ENCODE data around the gene OTOG.

The OTOG gene

GRCh38 chr11:17526931-17527627 lies 20.0 kb upstream of the OTOG start:
- no peak for DNase-seq
- no peak overlapping the region for H3K4me3 Mint-ChIP-seq
- no peak overlapping the region for H3K27ac Mint-ChIP-seq
- peaks cover 66% of the 10 kb centered on the region for H3K4me1 Mint-ChIP-seq
- H3K27me3 Mint-ChIP-seq (ENCODE audit: low read depth, poor library complexity) = peaks cover 18% of the 10 kb centered on the region
- H3K36me3 Mint-ChIP-seq (ENCODE audit: low read depth) = no peaks in the 10 kb centered on the region
- TF ChIP-seq, protein P1, sequence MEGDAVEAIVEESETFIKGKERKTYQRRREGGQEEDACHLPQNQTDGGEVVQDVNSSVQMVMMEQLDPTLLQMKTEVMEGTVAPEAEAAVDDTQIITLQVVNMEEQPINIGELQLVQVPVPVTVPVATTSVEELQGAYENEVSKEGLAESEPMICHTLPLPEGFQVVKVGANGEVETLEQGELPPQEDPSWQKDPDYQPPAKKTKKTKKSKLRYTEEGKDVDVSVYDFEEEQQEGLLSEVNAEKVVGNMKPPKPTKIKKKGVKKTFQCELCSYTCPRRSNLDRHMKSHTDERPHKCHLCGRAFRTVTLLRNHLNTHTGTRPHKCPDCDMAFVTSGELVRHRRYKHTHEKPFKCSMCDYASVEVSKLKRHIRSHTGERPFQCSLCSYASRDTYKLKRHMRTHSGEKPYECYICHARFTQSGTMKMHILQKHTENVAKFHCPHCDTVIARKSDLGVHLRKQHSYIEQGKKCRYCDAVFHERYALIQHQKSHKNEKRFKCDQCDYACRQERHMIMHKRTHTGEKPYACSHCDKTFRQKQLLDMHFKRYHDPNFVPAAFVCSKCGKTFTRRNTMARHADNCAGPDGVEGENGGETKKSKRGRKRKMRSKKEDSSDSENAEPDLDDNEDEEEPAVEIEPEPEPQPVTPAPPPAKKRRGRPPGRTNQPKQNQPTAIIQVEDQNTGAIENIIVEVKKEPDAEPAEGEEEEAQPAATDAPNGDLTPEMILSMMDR (IDR thresholded peaks at IDR 0.05) = no peak
- no peaks in the 10 kb centered on the region for H3K9me3 Mint-ChIP-seq

DNA sequence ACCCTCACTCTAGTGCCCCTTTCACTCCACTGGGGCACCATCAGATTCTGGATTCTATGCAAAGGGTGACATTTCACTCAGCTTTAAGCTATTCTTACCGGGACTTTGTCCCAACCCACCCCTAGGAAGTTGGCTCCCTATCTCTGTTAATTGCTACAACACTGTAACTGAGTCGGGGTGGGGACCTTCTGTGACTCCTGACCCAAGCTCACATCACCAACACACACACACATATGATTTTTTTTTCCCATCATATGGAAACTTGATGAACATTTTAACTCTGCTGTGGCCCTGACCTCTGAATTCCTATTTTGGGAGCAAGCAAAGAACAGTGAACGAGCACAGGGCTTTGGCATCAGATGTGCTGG lies 19.4 kb upstream of the OTOG start:
- Mint-ChIP-seq H3K36me3 (ENCODE audit: low read depth) (no peaks in the 10 kb centered on the region), H3K4me1 (peaks cover 66% of the 10 kb centered on the region), H3K27ac (no peak overlapping the region), H3K9me3 (no peaks in the 10 kb centered on the region), H3K27me3 (ENCODE audit: low read depth, poor library complexity) (peaks cover 18% of the 10 kb centered on the region), H3K4me3 (no peak overlapping the region)
- DNase-seq = no peak
- TF ChIP-seq, protein P1 (IDR thresholded peaks at IDR 0.05) = no peak

- Mint-ChIP-seq H3K9me3 (no peaks in the 10 kb centered on the region), H3K27ac (no peak overlapping the region), H3K27me3 (ENCODE audit: low read depth, poor library complexity) (peaks cover 18% of the 10 kb centered on the region), H3K4me3 (no peak overlapping the region), H3K4me1 (peaks cover 64% of the 10 kb centered on the region), H3K36me3 (ENCODE audit: low read depth) (no peaks in the 10 kb centered on the region)
- TF ChIP-seq, protein P1 (IDR thresholded peaks at IDR 0.05) = peak; percentile 73
- DNase-seq = peak; percentile 78
Observed at GRCh38 chr11:17528181-17528691, 18.8 kb upstream of the OTOG start.

DNA sequence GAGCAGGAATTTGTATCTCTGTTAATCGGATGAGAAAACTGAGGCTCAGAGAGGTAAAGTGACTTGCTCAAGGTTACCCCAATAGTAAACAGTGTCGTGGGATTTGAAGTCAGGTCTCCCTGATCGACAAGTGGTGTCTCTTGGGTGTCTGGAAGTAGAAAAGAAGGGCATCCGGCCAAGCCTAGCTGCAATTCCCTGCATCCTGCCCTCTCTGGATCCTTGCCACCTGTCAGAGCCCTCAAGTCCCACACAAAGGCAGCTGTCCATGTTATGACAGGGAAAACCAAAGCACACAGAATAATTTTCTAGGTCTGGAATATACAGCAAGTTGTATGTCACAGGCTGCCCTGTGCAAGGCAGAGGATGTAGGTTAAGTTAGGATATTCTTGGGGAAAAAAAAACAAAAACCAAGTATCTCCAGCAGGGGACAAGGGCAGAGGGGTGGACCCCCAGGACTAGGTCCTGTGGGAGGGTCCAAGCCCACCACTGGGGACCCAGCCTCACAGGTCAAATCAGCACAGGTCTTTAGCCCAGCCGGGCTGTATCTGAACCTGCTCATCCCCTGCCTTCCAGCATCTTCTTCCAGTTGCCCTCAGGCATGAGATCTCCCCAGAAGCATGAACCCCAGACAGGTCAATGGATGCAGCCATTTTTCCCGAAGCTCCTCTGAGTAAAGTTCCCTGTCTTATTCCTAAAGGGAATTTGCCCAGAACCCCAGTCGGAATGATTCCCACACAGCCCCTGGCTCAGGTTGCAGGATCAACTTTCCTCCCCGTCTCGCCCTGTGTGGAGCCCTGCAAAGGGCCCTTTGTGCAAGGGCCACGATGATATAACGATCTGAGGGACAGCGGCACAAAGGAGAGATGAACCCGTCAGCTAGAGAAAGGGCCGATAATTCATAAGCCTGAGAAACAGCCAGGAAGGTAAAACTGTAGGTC lies 17.9 kb upstream of the OTOG start:
- H3K27ac Mint-ChIP-seq = peak overlapping the region; percentile 74
- peaks cover 67% of the 10 kb centered on the region for H3K4me1 Mint-ChIP-seq
- no peaks in the 10 kb centered on the region for H3K36me3 Mint-ChIP-seq (ENCODE audit: low read depth)
- peaks cover 20% of the 10 kb centered on the region for H3K27me3 Mint-ChIP-seq (ENCODE audit: low read depth, poor library complexity)
- TF ChIP-seq, protein P1 (IDR thresholded peaks at IDR 0.05) = no peak
- no peaks in the 10 kb centered on the region for H3K9me3 Mint-ChIP-seq
- no peak for DNase-seq
- H3K4me3 Mint-ChIP-seq = no peak overlapping the region

- Mint-ChIP-seq H3K4me1 (peaks cover 67% of the 10 kb centered on the region), H3K4me3 (no peak overlapping the region), H3K9me3 (no peaks in the 10 kb centered on the region), H3K36me3 (ENCODE audit: low read depth) (no peaks in the 10 kb centered on the region), H3K27ac (peak overlapping the region; percentile 74), H3K27me3 (ENCODE audit: low read depth, poor library complexity) (peaks cover 19% of the 10 kb centered on the region)
- TF ChIP-seq, protein P1 (IDR thresholded peaks at IDR 0.05) = no peak
- DNase-seq = no peak
Observed at GRCh38 chr11:17529844-17530185, 17.2 kb upstream of the OTOG start.

All from nephron progenitor cell (in vitro differentiated cells).